ENCODE results near the gene SGMS2. TPM values are rescaled to one million over a fixed set of nuclear protein-coding genes. Genes with fewer than 3 reads are reported as not detected.

The SGMS2 gene
- total and polyA plus RNA-seq, 2 of the 13 experiments (the other 11 are each of a cell fraction or from before 2014, with no cell fraction given): 1.2 to 1.7 TPM

- 0 out of 2 replicates have a peak, but pooled peaks have one; percentile 40 for TF ChIP-seq ZMYM4 (CRISPR knock-in tag; IDR thresholded peaks at IDR 0.05)
- TF ChIP-seq ZNF530 (CRISPR knock-in tag; IDR thresholded peaks at IDR 0.05; ENCODE audit: low read depth): no peak
- no peak for TF ChIP-seq ZNF142 (CRISPR knock-in tag; IDR thresholded peaks at IDR 0.05)
- no peak for TF ChIP-seq ZNF503 (CRISPR knock-in tag; IDR thresholded peaks at IDR 0.05)
- no peak for TF ChIP-seq MATR3 (CRISPR knock-in tag; IDR thresholded peaks at IDR 0.05)
- peak; percentile 70; the same call in 1 of the 2 replicates for TF ChIP-seq UBTF (CRISPR knock-in tag; IDR thresholded peaks at IDR 0.05)
- TF ChIP-seq ZNF772 (CRISPR knock-in tag; IDR thresholded peaks at IDR 0.05): no peak
- no peak for TF ChIP-seq CENPBD1 (CRISPR knock-in tag; IDR thresholded peaks at IDR 0.05; ENCODE audit: borderline replicate concordance, low read depth)
- TF ChIP-seq RERE (CRISPR knock-in tag; IDR thresholded peaks at IDR 0.05; ENCODE audit: low read depth): no peak
- 0 out of 2 replicates have a peak, but pooled peaks have one; percentile 33 for TF ChIP-seq MAX (IDR thresholded peaks at IDR 0.05)
- peak; percentile 6; the same call in 1 of the 2 replicates for TF ChIP-seq KDM2A (CRISPR knock-in tag; IDR thresholded peaks at IDR 0.05; ENCODE audit: borderline replicate concordance, low read depth)
These were observed 516 bp downstream of the SGMS2 start (continued) for GRCh38 chr4:107825072-107825824.
